HCT116 (cell line): ENCODE measurements around the gene TDG. TPM values are rescaled to one million over a fixed set of nuclear protein-coding genes. Genes with fewer than 3 reads are reported as not detected.
"Not testable (repeated sequence)": the region's sequence is repeated elsewhere in the genome, so short reads cannot be mapped to it uniquely, and the experiment has no call there.

Experiments used
- ATAC-seq: fragments of 200-7000 bp; cut with Tn5 transposase; 2 replicates; pipeline ENCODE4 v1.9.1; 2020; ENCODE audit warnings: mild to moderate bottlenecking, moderate library complexity
- BruUV-seq: library from RNA; stranded (reverse); fragments of 400-500 nt; replicated peaks from 2 replicates; lab custom pipeline; 2021; lab: Mats Ljungman, UMichigan
- CTCF ChIA-PET: fragments of 300-600 bp; sonication (Branson Sonifier 250); formaldehyde crosslinking; loops from one replicate; lab custom pipeline; 2021; ENCODE audit warnings: antibody characterized with exemption; lab: Charles Lee
- POLR2A ChIA-PET: fragments of 300-600, 350-600 bp; sonication (Branson Sonifier 250); formaldehyde crosslinking; loops from one replicate; lab custom pipeline; 2021; ENCODE audit warnings: antibody characterized with exemption; lab: Charles Lee
- RAD21 ChIA-PET, 2 experiments: fragments of 300-600 bp; sonication (Branson Sonifier 250); formaldehyde crosslinking; loops; one replicate each; lab custom pipeline; 2023; ENCODE audit warnings: low total read pairs in 2 of 2; ENCODE audit not compliant: uncharacterized antibody in 2 of 2, unreplicated experiment in 2 of 2, low non-redundant PET in 1 of 2; lab: Charles Lee
- DNase-seq: peaks from one replicate; pipeline ENCODE4 v3.0.0-alpha.2; 2010; ENCODE audit warnings: low read depth, low spot score
- H2AFZ ChIP-seq: fragments of 200-600 bp; shearing (Covaris generic), sonication (generic); 2 replicates; pipeline ENCODE4 v1.6.1; 2017; ENCODE audit warnings: low read depth, mixed run types, mixed read lengths, antibody characterized with exemption, low read length; ENCODE audit not compliant: poor library complexity, severe bottlenecking
- H3K27ac ChIP-seq: 2 replicates; pipeline ENCODE4 v1.5.1; 2012; ENCODE audit warnings: low read depth, low read length
- H3K27me3 ChIP-seq: fragments of 200-600 bp; sonication (generic); 2 replicates; pipeline ENCODE4 v1.6.1; 2016; ENCODE audit warnings: mixed run types, low read length, mixed read lengths; ENCODE audit not compliant: insufficient read depth
- H3K36me3 ChIP-seq, 2 experiments: fragments of 200-500 bp in 1 of 2; fragments of 200-600 bp in 1 of 2; sonication (Bioruptor generic) in 1 of 2; sonication (generic) in 1 of 2; 2 replicates each; pipeline versions ENCODE4 v1.5.1 to v1.6.1; 2014 to 2016; ENCODE audit warnings: low read length in 2 of 2, inconsistent platforms in 1 of 2, mixed read lengths in 1 of 2, mixed run types in 1 of 2; ENCODE audit not compliant: insufficient read depth in 2 of 2, control insufficient read depth in 1 of 2
- H3K4me1 ChIP-seq, 2 experiments: fragments of 200-600 bp in 1 of 2; sonication (generic) in 1 of 2; 2 replicates each; pipeline versions ENCODE4 v1.5.1 to v1.6.1; 2012 to 2017; ENCODE audit warnings: low read length in 2 of 2, inconsistent platforms in 1 of 2, mild to moderate bottlenecking in 1 of 2, mixed read lengths in 1 of 2, mixed run types in 1 of 2, moderate library complexity in 1 of 2; ENCODE audit not compliant: insufficient read depth in 2 of 2, control insufficient read depth in 1 of 2
- H3K4me2 ChIP-seq: fragments of 200-600 bp; sonication (generic); 2 replicates; pipeline ENCODE4 v1.6.1; 2017; ENCODE audit warnings: mixed run types, low read length, mixed read lengths
- H3K4me3 ChIP-seq, 2 experiments: fragments of 200-600 bp in 1 of 2; sonication (generic) in 1 of 2; replicated peaks in 1 of 2; 2 replicates each; pipeline ENCODE4 v1.5.1; 2011 to 2016; ENCODE audit warnings: low read length in 2 of 2, control low read depth in 1 of 2, low read depth in 1 of 2, mild to moderate bottlenecking in 1 of 2, mixed read lengths in 1 of 2, mixed run types in 1 of 2
- H3K79me2 ChIP-seq: fragments of 200-600 bp; sonication (generic); 2 replicates; pipeline ENCODE4 v1.6.1; 2017; ENCODE audit warnings: mild to moderate bottlenecking, mixed run types, low read length, moderate library complexity, mixed read lengths; ENCODE audit not compliant: insufficient read depth
- H3K9ac ChIP-seq: fragments of 200-600 bp; sonication (generic); 2 replicates; pipeline ENCODE4 v1.6.1; 2016; ENCODE audit warnings: low read length, mixed read lengths
- H3K9me2 ChIP-seq: fragments of 200-600 bp; sonication (generic), shearing (Covaris generic); 2 replicates; pipeline ENCODE4 v1.6.1; 2017; ENCODE audit warnings: mixed run types, mild to moderate bottlenecking, moderate library complexity; ENCODE audit not compliant: insufficient read depth
- H3K9me3 ChIP-seq, 2 experiments: fragments of 200-500 bp in 1 of 2; fragments of 200-600 bp in 1 of 2; sonication (Bioruptor generic) in 1 of 2; sonication (generic) in 1 of 2; 2 replicates each; pipeline ENCODE4 v1.6.1; 2014 to 2017; ENCODE audit warnings: low read length in 2 of 2, mixed read lengths in 2 of 2, inconsistent platforms in 1 of 2, low read depth in 1 of 2, mild to moderate bottlenecking in 1 of 2, mixed run types in 1 of 2, moderate library complexity in 1 of 2; ENCODE audit not compliant: control insufficient read depth in 1 of 2, insufficient read depth in 1 of 2
- H4K20me1 ChIP-seq: fragments of 200-600 bp; sonication (generic), shearing (Covaris generic); 2 replicates; pipeline ENCODE4 v1.6.1; 2017; ENCODE audit warnings: mixed run types, mild to moderate bottlenecking, moderate library complexity; ENCODE audit not compliant: insufficient read depth
- FOSL1 ChIP-seq: IDR thresholded peaks from 2 replicates; pipeline ENCODE4 v1.6.1; 2012; ENCODE audit warnings: low read depth
- ZFX ChIP-seq: fragments of 450-650 bp; IDR thresholded peaks from 2 replicates; pipeline ENCODE4 v1.6.1; 2017
- intact Hi-C: fragments of 100-400 bp; cut with micrococcal nuclease; formaldehyde crosslinking; loops from 2 replicates; pipeline ENCODE4 v1.10.0; 2022
- total RNA-seq: library from RNA; stranded (reverse); gene quantifications from one replicate; pipeline ENCODE4 v1.2.1, GENCODE V29; 2021; ENCODE audit not compliant: unreplicated experiment

Gene TDG
- total RNA-seq, 1 experiment from 2014 or later = 23.9 TPM

GRCh38 chr12:104026841-104027599, 61.3 kb downstream of the TDG start:
- H3K27ac ChIP-seq = no peak overlapping the region
- no peaks in the 10 kb centered on the region for H3K79me2 ChIP-seq
- H3K36me3 ChIP-seq = no peaks in the 10 kb centered on the region
- no peak for TF ChIP-seq ZFX
- no peak for TF ChIP-seq FOSL1
- intact Hi-C loops = no loop called here
- H3K4me3 ChIP-seq = no peak overlapping the region
- ATAC-seq (no peak), DNase-seq (no peak)
- H3K9me3 ChIP-seq = no peaks in the 10 kb centered on the region
- H2AFZ ChIP-seq = no peak overlapping the region
- H3K27me3 ChIP-seq = no peaks in the 10 kb centered on the region
- H3K4me2 ChIP-seq = no peak overlapping the region
- no peaks in the 10 kb centered on the region for H3K4me1 ChIP-seq
- H3K9me2 ChIP-seq = no peaks in the 10 kb centered on the region
- RAD21 ChIA-PET = no interaction called here
- POLR2A ChIA-PET = no interaction called here
- H3K9ac ChIP-seq = no peak overlapping the region
- BruUV-seq = no TSS peak
- H4K20me1 ChIP-seq = no peaks in the 10 kb centered on the region
- CTCF ChIA-PET = no interaction called here

GRCh38 chr12:104030596-104030995, 64.9 kb downstream of the TDG start:
- H3K9me2 ChIP-seq, H3K27ac ChIP-seq, RAD21 ChIA-PET, CTCF ChIA-PET, H3K9ac ChIP-seq, intact Hi-C loops, H2AFZ ChIP-seq, POLR2A ChIA-PET, H4K20me1 ChIP-seq, H3K4me2 ChIP-seq, H3K4me3 ChIP-seq, ATAC-seq, DNase-seq, H3K79me2 ChIP-seq, H3K4me1 ChIP-seq, H3K36me3 ChIP-seq, H3K9me3 ChIP-seq, BruUV-seq, H3K27me3 ChIP-seq: not testable (repeated sequence)

GRCh38 chr12:104036143-104036542, 70.5 kb downstream of the TDG start:
- H3K9me3 ChIP-seq, H4K20me1 ChIP-seq, H3K79me2 ChIP-seq, H2AFZ ChIP-seq, H3K36me3 ChIP-seq, H3K27me3 ChIP-seq, H3K4me1 ChIP-seq, H3K9ac ChIP-seq, POLR2A ChIA-PET, H3K27ac ChIP-seq, intact Hi-C loops, ATAC-seq, H3K4me3 ChIP-seq, H3K4me2 ChIP-seq, BruUV-seq, DNase-seq, CTCF ChIA-PET, H3K9me2 ChIP-seq, RAD21 ChIA-PET: not testable (repeated sequence)

Other genes starting within 250 kb of the TDG start
- 18.7 TPM for gene NT5DC3, start 124.6 kb upstream of the TDG start, total RNA-seq
- gene HSP90B1, start 35.5 kb upstream of the TDG start, total RNA-seq = 888 TPM
- gene GLT8D2, start 84.3 kb downstream of the TDG start, total RNA-seq = 4.8 TPM
- gene HCFC2, start 98.7 kb downstream of the TDG start, total RNA-seq = 4.9 TPM
- 22.4 TPM for gene NFYB, start 172.3 kb downstream of the TDG start, total RNA-seq
- gene TXNRD1, start 249.9 kb downstream of the TDG start, total RNA-seq = 327 TPM